Gastroesophageal sphincter (tissue), 4 donors: Measurements from ENCODE around the gene MICU1. TPM values are rescaled to one million over a fixed set of nuclear protein-coding genes. Genes with fewer than 3 reads are reported as not detected.
A peak's percentile ranks its signal among the peaks of the same experiment; 100 is the strongest.
"Not testable (repeated sequence)": the region's sequence is repeated elsewhere in the genome, so short reads cannot be mapped to it uniquely, and the experiment has no call there.

Source experiments
- ATAC-seq: fragments of 150-250 bp; one replicate; pipeline ENCODE4 v1.9.1; 2016; ENCODE audit warnings: mild to moderate bottlenecking, moderate library complexity
- H3K27ac ChIP-seq, 4 donors: fragments of 200-600 bp; sonication (generic) in 3 of 4; 1 replicate in 3 of 4; 2 replicates in 1 of 4; pipeline ENCODE4 v1.5.1; 2016 to 2019
- H3K27me3 ChIP-seq: fragments of 200-600 bp; sonication (generic); one replicate; pipeline ENCODE4 v1.5.1; 2019
- H3K36me3 ChIP-seq, 2 donors: fragments of 200-600 bp; sonication (generic); one replicate each; pipeline ENCODE4 v1.5.1; 2019; ENCODE audit warnings: control low read depth in 1 of 2
- H3K4me1 ChIP-seq, 3 donors: fragments of 200-600 bp; sonication (generic); 1 replicate in 2 of 3; 2 replicates in 1 of 3; pipeline ENCODE4 v1.5.1; 2016 to 2019; ENCODE audit warnings: control low read depth in 2 of 3
- H3K4me3 ChIP-seq, 2 donors: fragments of 200-600 bp; sonication (generic); one replicate each; pipeline ENCODE4 v1.5.1; 2019; ENCODE audit warnings: mild to moderate bottlenecking in 1 of 2, moderate library complexity in 1 of 2
- H3K9me3 ChIP-seq, 3 donors: fragments of 200-600 bp; sonication (generic); one replicate each; pipeline ENCODE4 v1.5.1; 2017 to 2019; ENCODE audit warnings: control low read depth in 2 of 3
- CTCF ChIP-seq, 4 experiments: fragments of 200-600 bp in 2 of 4; fragments of 450-650 bp in 2 of 4; sonication (generic) in 1 of 4; IDR thresholded peaks; one replicate each; pipeline ENCODE4 v1.5.1; 2017 to 2019; ENCODE audit warnings: antibody characterized with exemption in 4 of 4, mild to moderate bottlenecking in 2 of 4, moderate library complexity in 2 of 4
- EP300 ChIP-seq: sonication (generic); formaldehyde crosslinking; IDR thresholded peaks from one replicate; pipeline ENCODE4 v1.6.1; 2017; ENCODE audit warnings: antibody characterized with exemption, mild to moderate bottlenecking
- POLR2A ChIP-seq, 2 donors: fragments of 450-650 bp; IDR thresholded peaks; one replicate each; pipeline ENCODE4 v1.6.1; 2017; ENCODE audit warnings: antibody characterized with exemption in 2 of 2, mild to moderate bottlenecking in 2 of 2, moderate library complexity in 1 of 2
- POLR2AphosphoS5 ChIP-seq: sonication (generic); formaldehyde crosslinking; IDR thresholded peaks from one replicate; pipeline ENCODE4 v1.6.1; 2017; ENCODE audit warnings: antibody characterized with exemption
- WGBS, 2 donors: methylation state at CpG; one replicate each; pipeline ENCODE4 v1.1.5; 2018; ENCODE audit warnings: low coverage in 1 of 2; 5-methylcytosine and 5-hydroxymethylcytosine counted together
- total RNA-seq, 4 donors: library from RNA; depleted of rRNA; stranded (reverse); fragments of >200 nt; gene quantifications; one replicate each; pipeline ENCODE4 v1.1.0, GENCODE V29; 2016

The MICU1 gene
- total RNA-seq, 4 donors from 2014 or later: 37.5 to 42.2 (median 40.8) TPM

DNA sequence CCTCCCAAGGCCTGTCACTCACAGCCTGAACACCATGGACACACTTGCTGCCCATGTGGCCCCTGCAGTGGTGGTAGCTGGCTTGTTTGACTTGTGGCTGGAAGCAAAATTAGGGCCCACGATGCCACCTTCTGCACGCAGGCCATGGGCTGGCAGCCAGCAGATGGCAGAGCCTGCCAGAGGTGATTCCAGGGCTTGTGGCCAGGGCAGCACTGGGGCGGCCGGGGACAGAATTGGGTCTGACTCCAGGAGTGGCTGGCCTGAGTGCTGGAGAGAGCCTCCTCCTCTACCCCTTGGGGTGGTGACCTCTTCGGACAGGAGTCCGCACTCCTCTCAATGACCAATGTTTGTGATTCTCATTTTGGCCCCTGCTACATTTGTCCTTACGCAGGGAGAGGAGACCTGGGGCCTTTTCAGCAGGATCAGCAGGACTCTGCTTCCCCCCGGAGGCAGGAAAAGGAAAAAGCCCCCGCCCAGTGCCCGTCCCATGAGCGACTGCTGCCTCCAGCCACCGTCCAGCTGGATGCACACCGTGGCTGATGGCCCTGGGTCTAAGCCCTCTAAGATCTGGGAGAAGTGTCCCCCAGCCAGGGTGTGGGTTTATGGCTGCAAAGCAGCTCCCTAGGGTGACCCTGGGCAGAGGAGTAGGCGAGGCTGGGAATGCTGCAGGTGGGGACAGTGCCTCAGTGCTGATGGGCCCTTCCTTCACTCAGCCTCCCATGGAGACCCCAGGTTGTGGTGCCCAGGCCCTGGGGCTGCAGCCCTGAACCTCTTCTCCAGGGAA lies 297.6 kb downstream of the MICU1 start:
- TF ChIP-seq POLR2A (IDR thresholded peaks at IDR 0.05): no peak
- no peak for TF ChIP-seq EP300
- no peak for TF ChIP-seq POLR2AphosphoS5
- TF ChIP-seq CTCF (IDR thresholded peaks at IDR 0.05): peak in 3 of 4 experiments; percentile 66 to 86 (median 74)
- H3K4me3 ChIP-seq: no peak overlapping the region
- no peaks in the 10 kb centered on the region for H3K9me3 ChIP-seq
- peak overlapping the region in 3 of 4 donors; percentile 61 to 73 (median 68) for H3K27ac ChIP-seq
- no CpG with 5 or more reads among the region's 14 CpGs for WGBS, 2 donors
- H3K27me3 ChIP-seq: no peaks in the 10 kb centered on the region
- no peaks in the 10 kb centered on the region for H3K36me3 ChIP-seq
- peaks cover 0 to 74% (median 33%) of the 10 kb centered on the region in 3 donors for H3K4me1 ChIP-seq
- ATAC-seq: peak; percentile 58

- H3K27me3 ChIP-seq, H3K36me3 ChIP-seq, H3K4me3 ChIP-seq, ATAC-seq, H3K9me3 ChIP-seq: not testable (repeated sequence)
- Histone ChIP-seq H3K4me1 (peaks cover 0 to 61% (median 22%) of the 10 kb centered on the region in 3 donors), H3K27ac (peak overlapping the region in 2 of 4 donors; percentile 68 to 73)
- 84 to 91% methylated on average over 9 to 26 of the region's 32 CpGs for WGBS, 2 donors
These were observed 298.9 kb downstream of the MICU1 start for GRCh38 chr10:72326665-72327603.

- WGBS, 2 donors: no CpG with 5 or more reads among the region's 49 CpGs
- H3K9me3 ChIP-seq, H3K36me3 ChIP-seq, H3K27me3 ChIP-seq: not testable (repeated sequence)
- H3K4me1 ChIP-seq: peaks cover 0 to 59% (median 22%) of the 10 kb centered on the region in 3 donors
- peak overlapping the region in 3 of 4 donors; percentile 56 to 62 (median 60) for H3K27ac ChIP-seq
- ATAC-seq: peak; percentile 28
- peak overlapping the region in 1 of 2 donors; percentile 2 for H3K4me3 ChIP-seq
These were observed 300.4 kb downstream of the MICU1 start for GRCh38 chr10:72325243-72326175.

GRCh38 chr10:72323771-72324191 lies 302.1 kb downstream of the MICU1 start:
- H3K4me3 ChIP-seq: no peak overlapping the region
- WGBS, 2 donors: no CpG with 5 or more reads among the region's 12 CpGs

More at GRCh38 chr10:72323771-72324191, 302.1 kb downstream of the MICU1 start:
- peak overlapping the region in 1 of 4 donors; percentile 29 for H3K27ac ChIP-seq
- no peaks in the 10 kb centered on the region for H3K9me3 ChIP-seq
- peaks cover 0 to 63% (median 36%) of the 10 kb centered on the region in 3 donors for H3K4me1 ChIP-seq
- no peak for TF ChIP-seq POLR2A (IDR thresholded peaks at IDR 0.05)
- TF ChIP-seq EP300: no peak
- TF ChIP-seq POLR2AphosphoS5: no peak
- TF ChIP-seq CTCF (IDR thresholded peaks at IDR 0.05): no peak
- no peaks in the 10 kb centered on the region for H3K27me3 ChIP-seq
- no peak for ATAC-seq
- H3K36me3 ChIP-seq: no peaks in the 10 kb centered on the region
